Activated T-helper 1 cell treated with anti-CD3 and anti-CD28 coated beads, Interleukin-12 subunit alpha, Interleukin-12 subunit beta, Interleukin-2, Interleukin-4 antibody, amounts not matched to agents 30 ng/mL and 10 ng/mL and 1 ng/mL, durations not matched to agents 14 hours and 24 hours and 36 hours (primary cell): ENCODE measurements around the gene PALD1. TPM values are rescaled to one million over a fixed set of nuclear protein-coding genes. Genes with fewer than 3 reads are reported as not detected.

ENCODE experiments used
- DNase-seq: peaks from one replicate; pipeline ENCODE4 v3.0.0; 2021; ENCODE audit warnings: low spot score
- H3K27ac Mint-ChIP-seq: one replicate; pipeline ENCODE4 v1.8.0; 2021; ENCODE audit warnings: mild to moderate bottlenecking, mixed read lengths
- H3K27me3 Mint-ChIP-seq: one replicate; pipeline ENCODE4 v1.8.0; 2022; ENCODE audit warnings: mild to moderate bottlenecking, moderate library complexity, mixed read lengths; ENCODE audit not compliant: insufficient read depth
- H3K36me3 Mint-ChIP-seq: one replicate; pipeline ENCODE4 v1.8.0; 2021; ENCODE audit warnings: low read depth, mixed read lengths
- H3K4me1 Mint-ChIP-seq: one replicate; pipeline ENCODE4 v1.8.0; 2021; ENCODE audit warnings: low read depth, mixed read lengths
- H3K4me3 Mint-ChIP-seq: one replicate; pipeline ENCODE4 v1.8.0; 2021; ENCODE audit warnings: mild to moderate bottlenecking, moderate library complexity, mixed read lengths
- H3K9me3 Mint-ChIP-seq: one replicate; pipeline ENCODE4 v1.8.0; 2021; ENCODE audit warnings: mixed read lengths
- intact Hi-C: fragments of 100-400 bp; cut with micrococcal nuclease; formaldehyde crosslinking; loops from one replicate; pipeline ENCODE4 v1.15.1; 2024
- total RNA-seq: library from RNA; stranded (reverse); gene quantifications from 2 replicates; pipeline ENCODE4 v1.2.3, GENCODE V29; 2022

Gene PALD1
- total RNA-seq, 1 donor from 2014 or later: 0.88 TPM

DNA sequence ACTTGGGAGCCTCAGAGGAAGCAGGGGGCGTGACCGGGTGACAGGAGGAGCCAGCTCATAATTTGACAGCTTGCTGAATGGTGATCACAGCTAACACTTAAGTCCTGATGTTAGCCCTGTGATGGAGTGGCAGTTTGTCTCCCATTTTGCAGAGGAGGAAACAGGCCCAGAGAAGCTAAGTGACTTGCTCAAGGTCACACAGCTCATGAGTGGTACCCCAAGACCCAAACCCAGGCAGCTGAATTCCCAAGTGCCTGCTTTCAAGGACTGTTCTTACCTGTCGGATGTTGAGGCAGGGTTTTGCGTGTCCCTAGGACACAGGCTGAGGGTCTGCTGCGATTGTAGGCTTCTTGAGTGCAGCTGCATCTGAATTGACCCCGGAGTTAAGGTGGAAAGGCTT lies 51.7 kb downstream of the PALD1 start:
- H3K4me1 Mint-ChIP-seq: no peaks in the 10 kb centered on the region
- no peaks in the 10 kb centered on the region for H3K27me3 Mint-ChIP-seq
- no peak overlapping the region for H3K27ac Mint-ChIP-seq
- no peaks in the 10 kb centered on the region for H3K9me3 Mint-ChIP-seq
- no peak for DNase-seq
- intact Hi-C loops: no loop called here
- H3K4me3 Mint-ChIP-seq: no peak overlapping the region
- H3K36me3 Mint-ChIP-seq: no peaks in the 10 kb centered on the region

DNA sequence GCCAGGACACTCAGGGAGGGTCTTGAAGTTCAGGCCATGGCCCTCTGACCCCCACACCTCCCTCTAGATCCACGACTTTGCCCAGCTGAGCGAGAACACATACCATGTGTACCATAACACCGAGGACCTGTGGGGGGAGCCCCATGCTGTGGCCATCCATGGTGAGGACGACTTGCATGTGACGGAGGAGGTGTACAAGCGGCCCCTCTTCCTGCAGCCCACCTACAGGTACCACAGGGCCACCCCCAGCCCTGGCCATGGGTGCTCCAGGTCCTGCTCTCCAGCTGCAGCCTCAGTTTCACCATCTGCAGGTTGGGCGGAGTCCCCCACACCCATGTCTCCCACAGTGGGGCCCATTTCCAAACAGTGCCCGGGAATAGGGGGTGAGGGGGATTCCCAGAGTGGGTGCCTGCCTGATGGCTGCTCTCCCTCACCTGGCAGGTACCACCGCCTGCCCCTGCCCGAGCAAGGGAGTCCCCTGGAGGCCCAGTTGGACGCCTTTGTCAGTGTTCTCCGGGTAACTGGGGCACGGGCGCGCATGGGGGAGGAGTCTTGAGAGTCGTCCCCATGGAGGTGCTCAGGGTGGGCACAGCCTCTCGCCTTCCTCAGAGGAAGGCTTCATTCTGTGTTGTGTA lies 54.1 kb downstream of the PALD1 start:
- intact Hi-C loops: no loop called here
- no peaks in the 10 kb centered on the region for H3K4me1 Mint-ChIP-seq
- DNase-seq: no peak
- no peak overlapping the region for H3K4me3 Mint-ChIP-seq
- H3K27ac Mint-ChIP-seq: no peak overlapping the region
- H3K9me3 Mint-ChIP-seq: no peaks in the 10 kb centered on the region
- no peaks in the 10 kb centered on the region for H3K36me3 Mint-ChIP-seq
- H3K27me3 Mint-ChIP-seq: no peaks in the 10 kb centered on the region

DNA sequence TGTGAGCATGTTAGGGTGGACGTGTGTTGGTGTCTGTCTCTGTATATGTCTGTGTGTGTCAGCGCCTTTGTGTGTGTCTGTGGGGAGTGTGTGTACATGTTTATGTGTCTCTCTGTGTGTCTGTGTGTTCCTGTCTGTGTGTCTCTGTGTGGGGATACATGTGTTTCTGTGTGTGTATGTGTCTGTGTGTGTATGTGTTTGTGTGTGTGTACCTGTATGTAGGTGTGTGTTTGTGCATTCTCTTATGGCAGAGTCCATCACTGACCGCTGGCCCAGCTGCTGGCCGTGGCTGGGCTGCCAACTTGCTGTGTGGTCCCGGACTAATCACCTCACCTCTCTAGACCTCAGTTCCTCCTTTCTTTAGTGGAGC lies 54.6 kb downstream of the PALD1 start:
- H3K4me1 Mint-ChIP-seq: no peaks in the 10 kb centered on the region
- H3K4me3 Mint-ChIP-seq: no peak overlapping the region
- H3K9me3 Mint-ChIP-seq: no peaks in the 10 kb centered on the region
- intact Hi-C loops: no loop called here
- H3K27ac Mint-ChIP-seq: no peak overlapping the region
- H3K27me3 Mint-ChIP-seq: no peaks in the 10 kb centered on the region
- DNase-seq: no peak
- H3K36me3 Mint-ChIP-seq: no peaks in the 10 kb centered on the region

DNA sequence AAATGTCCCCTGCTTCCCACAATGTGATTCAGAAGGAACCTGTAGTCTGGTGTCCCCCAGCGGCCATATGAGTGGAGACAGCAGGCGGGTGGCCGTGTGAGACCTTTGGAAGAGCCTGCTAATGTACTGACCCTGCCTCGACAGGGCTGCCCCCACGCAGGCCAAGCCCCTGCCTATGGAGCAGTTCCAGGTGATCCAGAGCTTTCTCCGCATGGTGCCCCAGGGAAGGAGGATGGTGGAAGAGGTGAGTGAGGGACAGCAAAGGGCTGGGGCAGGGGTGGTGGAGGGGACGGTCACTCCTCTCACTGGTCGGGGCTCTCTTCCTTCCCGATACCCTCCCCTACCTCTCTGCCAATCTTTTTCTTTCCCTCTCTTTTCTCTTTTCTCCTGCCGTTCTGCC lies 55.7 kb downstream of the PALD1 start:
- H3K27ac Mint-ChIP-seq: no peak overlapping the region
- no peak overlapping the region for H3K4me3 Mint-ChIP-seq
- no peaks in the 10 kb centered on the region for H3K9me3 Mint-ChIP-seq
- no peaks in the 10 kb centered on the region for H3K4me1 Mint-ChIP-seq
- intact Hi-C loops: no loop called here
- no peaks in the 10 kb centered on the region for H3K36me3 Mint-ChIP-seq
- no peaks in the 10 kb centered on the region for H3K27me3 Mint-ChIP-seq
- DNase-seq: no peak

DNA sequence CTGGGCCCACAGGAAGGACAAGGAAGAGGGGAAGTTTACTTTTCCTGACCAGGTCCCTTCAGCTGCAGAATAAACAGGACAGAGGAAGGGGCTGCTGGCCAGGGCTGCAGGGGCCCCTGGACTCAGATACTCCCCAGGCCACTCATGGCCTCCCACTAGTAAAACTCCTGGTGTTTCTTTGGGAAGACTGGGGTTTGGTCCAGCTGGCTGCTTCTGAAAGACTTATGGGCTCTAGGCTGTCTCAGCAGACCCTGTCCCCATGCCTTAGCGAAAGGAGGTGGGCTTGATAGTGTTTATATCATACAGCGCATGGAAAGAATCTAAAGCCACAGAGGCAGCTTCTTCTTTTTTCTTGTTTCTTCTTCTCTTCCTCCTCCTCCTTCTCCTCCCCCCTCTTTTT lies 56.4 kb downstream of the PALD1 start:
- H3K4me1 Mint-ChIP-seq: no peaks in the 10 kb centered on the region
- H3K9me3 Mint-ChIP-seq: no peaks in the 10 kb centered on the region

DNA sequence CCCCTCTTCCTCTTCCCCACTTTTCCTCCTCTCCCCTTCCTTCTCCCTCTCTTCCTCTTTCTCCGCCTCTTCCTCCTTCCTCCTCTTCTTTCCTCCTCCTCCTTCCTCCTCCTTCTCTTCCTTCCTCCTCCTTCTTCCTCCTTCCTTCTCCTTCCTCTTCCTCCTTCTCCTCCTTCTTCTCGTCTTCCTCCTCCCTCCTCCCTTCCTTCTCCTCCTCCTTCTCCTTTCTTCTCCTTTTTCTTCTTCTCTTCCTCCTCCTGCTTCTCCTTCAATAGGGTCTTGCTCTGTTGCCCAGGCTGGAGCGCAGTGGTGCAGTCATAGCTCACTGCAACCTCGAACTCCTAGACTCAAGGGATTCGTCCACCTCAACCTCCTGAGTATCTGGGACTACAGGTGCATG lies 56.9 kb downstream of the PALD1 start:
- H3K9me3 Mint-ChIP-seq: no peaks in the 10 kb centered on the region
- no peaks in the 10 kb centered on the region for H3K4me1 Mint-ChIP-seq
- intact Hi-C loops: no loop called here
- no peaks in the 10 kb centered on the region for H3K27me3 Mint-ChIP-seq
- no peak overlapping the region for H3K27ac Mint-ChIP-seq
- H3K36me3 Mint-ChIP-seq: no peaks in the 10 kb centered on the region
- DNase-seq: no peak
- no peak overlapping the region for H3K4me3 Mint-ChIP-seq

More for the DNA sequence above, 56.4 kb downstream of the PALD1 start:
- Mint-ChIP-seq H3K27me3 (no peaks in the 10 kb centered on the region), H3K27ac (no peak overlapping the region), H3K36me3 (no peaks in the 10 kb centered on the region), H3K4me3 (no peak overlapping the region)
- no peak for DNase-seq
- intact Hi-C loops: no loop called here

DNA sequence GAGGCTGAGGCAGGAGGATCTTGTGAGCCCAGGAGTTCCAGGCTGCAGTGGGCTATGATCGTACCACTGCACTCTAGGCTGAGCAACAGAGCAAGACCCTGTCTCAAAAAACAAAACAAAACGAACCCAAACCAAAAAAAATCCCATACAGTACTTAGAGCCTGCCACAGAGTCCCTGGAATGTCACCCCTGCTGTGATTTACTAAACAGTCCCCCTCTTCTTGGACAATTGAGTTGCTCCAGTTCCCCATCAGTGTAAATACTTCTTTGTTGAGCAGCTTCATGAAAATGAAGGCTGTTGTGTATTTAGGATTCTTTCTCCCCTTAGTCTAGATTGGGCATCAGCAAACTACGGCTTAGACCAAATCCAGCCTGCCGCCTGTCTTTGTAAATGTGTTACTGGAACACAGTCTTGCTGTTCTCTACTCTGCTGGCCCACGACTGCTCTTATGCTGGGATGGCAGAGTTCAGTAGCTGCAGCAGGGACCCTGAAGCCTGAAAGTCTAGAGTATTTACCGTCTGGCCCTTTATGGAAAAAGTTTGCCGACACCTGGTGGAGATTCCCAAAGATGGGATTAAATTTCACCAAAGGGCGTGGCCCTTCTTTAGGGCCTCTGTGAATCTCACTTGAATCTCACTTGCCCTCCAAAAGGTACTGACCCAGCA lies 57.8 kb downstream of the PALD1 start:
- intact Hi-C loops: no loop called here
- DNase-seq: no peak
- no peaks in the 10 kb centered on the region for H3K9me3 Mint-ChIP-seq
- H3K27me3 Mint-ChIP-seq: no peaks in the 10 kb centered on the region
- no peak overlapping the region for H3K4me3 Mint-ChIP-seq
- H3K36me3 Mint-ChIP-seq: no peaks in the 10 kb centered on the region
- no peaks in the 10 kb centered on the region for H3K4me1 Mint-ChIP-seq
- no peak overlapping the region for H3K27ac Mint-ChIP-seq

DNA sequence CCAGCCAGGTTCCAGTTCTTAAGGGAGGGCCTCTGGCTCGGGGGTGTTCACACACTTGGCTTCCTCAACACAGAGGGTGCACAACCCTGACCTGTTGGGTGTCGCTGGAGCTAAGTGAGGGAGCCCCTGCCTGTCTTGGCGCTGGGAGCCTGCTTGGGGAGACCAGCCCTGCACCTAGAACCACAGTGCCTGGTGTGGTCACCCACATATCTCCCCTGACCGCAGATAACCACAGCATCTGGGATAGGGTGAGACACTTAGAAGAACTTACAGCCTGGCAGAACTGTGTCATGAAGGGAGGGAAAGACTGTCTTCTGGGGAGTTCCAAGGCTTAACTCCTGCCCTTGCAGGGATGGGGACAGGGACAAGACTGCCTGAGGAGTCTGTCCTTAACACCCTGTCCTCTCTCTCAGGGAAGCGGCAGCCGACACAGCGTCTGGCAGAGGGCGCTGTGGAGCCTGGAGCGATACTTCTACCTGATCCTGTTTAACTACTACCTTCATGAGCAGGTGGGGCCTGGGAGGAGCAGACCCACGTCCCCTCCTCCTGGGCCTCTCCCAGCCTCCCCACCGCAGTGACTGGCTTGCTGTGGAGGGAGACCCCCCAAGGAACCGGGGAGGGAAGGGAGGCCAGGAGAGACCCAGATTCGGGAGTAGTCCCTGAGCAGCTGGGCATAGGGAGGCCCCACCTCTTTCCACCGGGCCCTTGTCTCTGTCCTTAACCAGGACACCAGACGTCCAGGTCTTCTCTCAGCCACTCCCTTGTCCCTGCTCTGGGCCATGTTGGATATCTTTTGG lies 59.0 kb downstream of the PALD1 start:
- no peaks in the 10 kb centered on the region for H3K27me3 Mint-ChIP-seq
- H3K36me3 Mint-ChIP-seq: no peaks in the 10 kb centered on the region
- DNase-seq: no peak
- no peaks in the 10 kb centered on the region for H3K9me3 Mint-ChIP-seq
- H3K4me1 Mint-ChIP-seq: no peaks in the 10 kb centered on the region
- intact Hi-C loops: no loop called here
- H3K27ac Mint-ChIP-seq: no peak overlapping the region
- H3K4me3 Mint-ChIP-seq: no peak overlapping the region

DNA sequence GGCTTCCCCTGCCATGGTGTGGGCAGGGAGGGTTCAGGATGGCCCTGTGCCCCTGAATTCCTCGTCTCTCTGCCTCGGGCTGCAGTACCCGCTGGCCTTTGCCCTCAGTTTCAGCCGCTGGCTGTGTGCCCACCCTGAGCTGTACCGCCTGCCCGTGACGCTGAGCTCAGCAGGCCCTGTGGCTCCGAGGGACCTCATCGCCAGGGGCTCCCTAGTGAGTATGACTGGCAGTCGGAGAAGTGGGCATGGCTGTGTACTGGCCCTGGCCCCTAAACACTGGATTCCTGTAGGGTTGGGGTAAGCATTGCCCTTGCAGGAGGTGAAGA lies 59.6 kb downstream of the PALD1 start:
- Mint-ChIP-seq H3K27me3 (no peaks in the 10 kb centered on the region), H3K4me3 (no peak overlapping the region)
- intact Hi-C loops: no loop called here

DNA sequence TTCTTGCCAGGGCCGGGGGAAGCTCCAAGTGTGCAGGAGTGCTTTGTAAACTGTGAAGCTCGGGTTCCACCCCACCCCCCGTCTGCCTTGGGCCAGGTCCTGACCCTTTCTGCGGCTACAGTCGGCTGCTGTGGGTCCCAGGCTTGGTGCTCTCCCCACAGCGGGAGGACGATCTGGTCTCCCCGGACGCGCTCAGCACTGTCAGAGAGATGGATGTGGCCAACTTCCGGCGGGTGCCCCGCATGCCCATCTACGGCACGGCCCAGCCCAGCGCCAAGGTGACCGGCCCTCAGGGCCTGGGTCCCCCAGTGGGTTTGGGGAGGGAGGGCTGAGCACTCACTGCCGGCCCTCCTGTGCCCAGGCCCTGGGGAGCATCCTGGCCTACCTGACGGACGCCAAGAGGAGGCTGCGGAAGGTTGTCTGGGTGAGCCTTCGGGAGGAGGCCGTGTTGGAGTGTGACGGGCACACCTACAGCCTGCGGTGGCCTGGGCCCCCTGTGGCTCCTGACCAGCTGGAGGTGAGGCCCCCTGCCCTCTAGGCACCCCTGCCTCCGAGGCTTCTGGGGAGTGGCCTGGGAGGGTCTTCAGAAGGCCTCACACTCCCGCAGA lies 60.3 kb downstream of the PALD1 start:
- H3K4me3 Mint-ChIP-seq: no peak overlapping the region
- no peaks in the 10 kb centered on the region for H3K9me3 Mint-ChIP-seq
- peaks cover 1% of the 10 kb centered on the region for H3K27me3 Mint-ChIP-seq
- no peak for DNase-seq
- H3K4me1 Mint-ChIP-seq: no peaks in the 10 kb centered on the region
- intact Hi-C loops: no loop called here
- no peak overlapping the region for H3K27ac Mint-ChIP-seq
- H3K36me3 Mint-ChIP-seq: no peaks in the 10 kb centered on the region

More for the DNA sequence above, 59.6 kb downstream of the PALD1 start:
- DNase-seq: no peak
- Mint-ChIP-seq H3K27ac (no peak overlapping the region), H3K9me3 (no peaks in the 10 kb centered on the region), H3K4me1 (no peaks in the 10 kb centered on the region), H3K36me3 (no peaks in the 10 kb centered on the region)

DNA sequence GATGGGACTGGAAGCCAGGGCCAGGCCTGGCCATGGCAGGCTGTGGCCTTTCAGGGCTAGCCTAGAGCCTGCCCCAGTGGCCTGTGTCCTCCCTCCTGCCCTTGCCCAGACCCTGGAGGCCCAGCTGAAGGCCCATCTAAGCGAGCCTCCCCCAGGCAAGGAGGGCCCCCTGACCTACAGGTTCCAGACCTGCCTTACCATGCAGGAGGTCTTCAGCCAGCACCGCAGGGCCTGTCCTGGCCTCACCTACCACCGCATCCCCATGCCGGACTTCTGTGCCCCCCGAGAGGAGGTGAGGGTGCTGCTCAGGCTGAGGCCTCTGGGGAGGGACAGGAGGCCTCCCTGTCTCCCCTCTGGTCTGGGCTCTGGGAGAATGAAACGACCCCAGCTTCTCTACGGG lies 60.9 kb downstream of the PALD1 start:
- no peak overlapping the region for H3K27ac Mint-ChIP-seq
- no peaks in the 10 kb centered on the region for H3K4me1 Mint-ChIP-seq
- H3K4me3 Mint-ChIP-seq: no peak overlapping the region
- H3K27me3 Mint-ChIP-seq: peaks cover 4% of the 10 kb centered on the region
- H3K9me3 Mint-ChIP-seq: no peaks in the 10 kb centered on the region
- intact Hi-C loops: no loop called here
- H3K36me3 Mint-ChIP-seq: no peaks in the 10 kb centered on the region
- DNase-seq: no peak

DNA sequence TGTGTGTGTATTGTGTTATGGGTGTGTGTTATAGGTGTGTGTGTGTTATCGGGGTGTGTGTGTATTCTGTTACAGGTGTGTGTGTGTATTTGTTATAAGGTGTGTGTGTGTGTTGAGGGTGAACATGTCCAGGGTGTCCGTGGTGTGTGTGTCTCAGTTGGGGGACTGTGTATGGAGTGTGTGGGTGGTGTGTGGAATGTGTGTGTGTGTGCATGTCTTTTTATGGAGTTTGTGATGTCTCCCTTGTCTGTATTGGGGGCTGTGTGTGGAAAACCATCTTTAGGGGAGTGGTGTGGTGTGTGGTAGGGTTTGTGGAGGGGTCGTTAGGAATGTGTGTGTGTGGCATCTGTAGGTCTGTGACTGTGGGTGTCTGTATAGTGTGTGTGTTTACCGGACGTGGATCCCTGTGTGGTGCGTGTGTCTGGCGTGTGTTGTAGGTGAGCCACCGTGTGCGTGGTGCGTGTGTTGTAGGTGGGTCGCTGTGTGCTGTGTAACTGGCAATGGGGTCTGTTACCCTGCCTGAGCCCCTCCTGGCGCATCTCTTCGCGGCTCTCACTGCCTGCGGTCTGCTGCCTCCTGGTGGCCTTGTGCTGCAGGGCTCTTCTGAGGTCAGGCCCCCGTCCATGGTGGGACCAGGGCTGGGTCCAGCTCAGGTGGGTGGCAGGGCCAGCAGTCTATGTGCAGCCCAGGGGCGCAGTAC lies 61.7 kb downstream of the PALD1 start:
- Mint-ChIP-seq H3K4me3 (no peak overlapping the region), H3K27ac (no peak overlapping the region), H3K4me1 (no peaks in the 10 kb centered on the region), H3K27me3 (peaks cover 7% of the 10 kb centered on the region), H3K36me3 (no peaks in the 10 kb centered on the region), H3K9me3 (no peaks in the 10 kb centered on the region)
- no peak for DNase-seq
- intact Hi-C loops: loop anchor here (1.0 to 5.0 kb wide), 2 partner anchors 79 to 163 kb away; no protein-coding TSS in a partner anchor
